Endothelial cell of umbilical vein (primary cell): Measurements from ENCODE around the gene KCNJ6. TPM values are rescaled to one million over a fixed set of nuclear protein-coding genes. Genes with fewer than 3 reads are reported as not detected.

Experiments used
- BruUV-seq: library from RNA; stranded (reverse); fragments of 400-500 nt; replicated peaks from 2 replicates; lab custom pipeline; 2021; lab: Mats Ljungman, UMichigan
- CTCF ChIA-PET: fragments of 300-600, 350-600 bp; sonication (Branson Sonifier 250); formaldehyde crosslinking; loops from one replicate; lab custom pipeline; 2021; ENCODE audit warnings: antibody characterized with exemption, inconsistent platforms; lab: Charles Lee
- POLR2A ChIA-PET: fragments of 300-600, 350-600 bp; sonication (Branson Sonifier 250); formaldehyde crosslinking; loops from one replicate; lab custom pipeline; 2021; ENCODE audit warnings: antibody characterized with exemption, inconsistent platforms; lab: Charles Lee
- DNase-seq: peaks from one replicate; pipeline ENCODE4 v3.0.0-alpha.2; 2011; ENCODE audit warnings: low read depth, low spot score
- FAIRE-seq: peaks from 2 replicates; lab custom pipeline; 2011; peaks lifted over from hg19 to GRCh38; lab: Jason Lieb, UNC
- H2AFZ ChIP-seq: 2 replicates; pipeline ENCODE4 v1.6.0; 2012; ENCODE audit warnings: low read depth, low read length, control low read depth, inconsistent platforms
- H3K27ac ChIP-seq: 2 replicates; pipeline ENCODE4 v1.5.1; 2011; ENCODE audit warnings: low read depth, mild to moderate bottlenecking, control low read depth, low read length, moderate library complexity; ENCODE audit not compliant: insufficient read depth
- H3K27me3 ChIP-seq, 2 experiments: 2 replicates each; pipeline versions ENCODE4 v1.6.0 to v1.6.1; 2011; ENCODE audit warnings: low read length in 2 of 2, mixed read lengths in 1 of 2; ENCODE audit not compliant: control insufficient read depth in 2 of 2, insufficient read depth in 2 of 2
- H3K36me3 ChIP-seq, 2 experiments: 2 replicates in 1 of 2; 3 replicates in 1 of 2; pipeline ENCODE4 v1.5.1; 2011; ENCODE audit warnings: low read length in 2 of 2, mild to moderate bottlenecking in 1 of 2, moderate library complexity in 1 of 2; ENCODE audit not compliant: control insufficient read depth in 2 of 2, insufficient read depth in 2 of 2; ENCODE audit errors: extremely low read depth in 1 of 2
- H3K4me1 ChIP-seq: 3 replicates; pipeline ENCODE4 v1.5.1; 2011; ENCODE audit warnings: mild to moderate bottlenecking, low read length; ENCODE audit not compliant: control insufficient read depth, insufficient read depth; ENCODE audit errors: extremely low read depth
- H3K4me2 ChIP-seq: 2 replicates; pipeline ENCODE4 v1.6.1; 2011; ENCODE audit warnings: low read length, control low read depth, mixed read lengths; ENCODE audit not compliant: insufficient read depth
- H3K4me3 ChIP-seq, 3 experiments: fragments of 200-600 bp in 1 of 3; sonication (generic), shearing (Covaris generic) in 1 of 3; replicated peaks in 1 of 3; 2 replicates each; pipeline ENCODE4 v1.5.1; 2011 to 2016; ENCODE audit warnings: control low read depth in 3 of 3, low read length in 3 of 3, mild to moderate bottlenecking in 2 of 3, inconsistent platforms in 1 of 3, low read depth in 1 of 3, moderate library complexity in 1 of 3; ENCODE audit not compliant: insufficient read depth in 1 of 3
- H3K79me2 ChIP-seq: 2 replicates; pipeline ENCODE4 v1.6.0; 2012; ENCODE audit warnings: low read length, inconsistent platforms; ENCODE audit not compliant: control insufficient read depth, insufficient read depth
- H3K9ac ChIP-seq: replicated peaks from 2 replicates; pipeline ENCODE3; 2011; ENCODE audit warnings: low read length, control low read depth; ENCODE audit not compliant: insufficient read depth; ENCODE audit errors: extremely low read depth
- H3K9me1 ChIP-seq: replicated peaks from 3 replicates; pipeline ENCODE4 v1.6.0; 2011; ENCODE audit warnings: mild to moderate bottlenecking, low read length; ENCODE audit not compliant: control insufficient read depth, insufficient read depth; ENCODE audit errors: extremely low read depth
- H3K9me3 ChIP-seq: replicated peaks from 2 replicates; pipeline ENCODE4 v1.5.1; 2012; ENCODE audit warnings: low read length, inconsistent platforms; ENCODE audit not compliant: control insufficient read depth, insufficient read depth
- H4K20me1 ChIP-seq: replicated peaks from 2 replicates; pipeline ENCODE3; 2011; ENCODE audit warnings: mild to moderate bottlenecking, low read length; ENCODE audit not compliant: control insufficient read depth, insufficient read depth; ENCODE audit errors: extremely low read depth
- EZH2 ChIP-seq: IDR thresholded peaks from 2 replicates; pipeline ENCODE4 v1.6.1; 2012; ENCODE audit warnings: borderline replicate concordance, low read depth, mild to moderate bottlenecking, moderate library complexity, low read length, inconsistent platforms; ENCODE audit not compliant: severe bottlenecking
- FOS ChIP-seq: IDR thresholded peaks from 2 replicates; pipeline ENCODE4 v1.6.1; 2011; ENCODE audit warnings: mild to moderate bottlenecking, low read length, moderate library complexity, borderline replicate concordance; ENCODE audit not compliant: insufficient read depth
- GATA2 ChIP-seq: IDR thresholded peaks from 2 replicates; pipeline ENCODE4 v1.7.0; 2011; ENCODE audit warnings: low read depth, mild to moderate bottlenecking, moderate library complexity, mixed read lengths, low read length; ENCODE audit not compliant: insufficient read length, insufficient read depth
- MYC ChIP-seq: IDR thresholded peaks from one replicate; pipeline ENCODE4 v1.6.1; 2011; ENCODE audit warnings: mild to moderate bottlenecking, low read depth, low read length
- POLR2A ChIP-seq: IDR thresholded peaks from 2 replicates; pipeline ENCODE4 v1.6.1; 2012; ENCODE audit warnings: low read depth, mild to moderate bottlenecking, control low read depth, low read length
- dilution Hi-C: fragments of 300-500 bp; cut with MboI; formaldehyde crosslinking; loops from one replicate; pipeline ENCODE4 v1.15.0; 2019; ENCODE audit warnings: low sequenced_read_pairs; ENCODE audit not compliant: extremely low pct_ligation_motif_present
- intact Hi-C: fragments of 100-400 bp; cut with micrococcal nuclease; formaldehyde crosslinking; loops from one replicate; pipeline ENCODE4 v1.10.0; 2022
- polyA plus RNA-seq, 4 experiments: library from polyadenylated mRNA; depleted of rRNA in 3 of 4; stranded (reverse) in 3 of 4; unstranded in 1 of 4; fragments of >200 nt; gene quantifications; 2 replicates each; pipeline versions ENCODE4 v1.2.1 to v1.2.3, GENCODE V29; 2011 to 2012; ENCODE audit warnings: missing spikeins in 1 of 4
- total RNA-seq: library from RNA; stranded (reverse); gene quantifications from 2 replicates; pipeline ENCODE4 v1.2.3, GENCODE V29; 2021
- TF ChIP-seq, protein P1 (sequence below): IDR thresholded peaks from 2 replicates; pipeline ENCODE4 v1.6.1; 2011; ENCODE audit not compliant: insufficient read depth, insufficient read length
- TF ChIP-seq, protein P2 (sequence below), 2 donors: IDR thresholded peaks; 1 replicate in 1 of 2; 2 replicates in 1 of 2; pipeline ENCODE4 v1.5.1; 2011; ENCODE audit warnings: low read length in 2 of 2, mild to moderate bottlenecking in 2 of 2, moderate library complexity in 2 of 2, control low read depth in 1 of 2, inconsistent platforms in 1 of 2, low read depth in 1 of 2; ENCODE audit not compliant: insufficient read depth in 1 of 2; ENCODE audit errors: extremely low read depth in 1 of 2

The KCNJ6 gene
- total and polyA plus RNA-seq, 2 donors (not counting 3 experiments of a cell fraction or from before 2014, with no cell fraction given) = not detected

DNA sequence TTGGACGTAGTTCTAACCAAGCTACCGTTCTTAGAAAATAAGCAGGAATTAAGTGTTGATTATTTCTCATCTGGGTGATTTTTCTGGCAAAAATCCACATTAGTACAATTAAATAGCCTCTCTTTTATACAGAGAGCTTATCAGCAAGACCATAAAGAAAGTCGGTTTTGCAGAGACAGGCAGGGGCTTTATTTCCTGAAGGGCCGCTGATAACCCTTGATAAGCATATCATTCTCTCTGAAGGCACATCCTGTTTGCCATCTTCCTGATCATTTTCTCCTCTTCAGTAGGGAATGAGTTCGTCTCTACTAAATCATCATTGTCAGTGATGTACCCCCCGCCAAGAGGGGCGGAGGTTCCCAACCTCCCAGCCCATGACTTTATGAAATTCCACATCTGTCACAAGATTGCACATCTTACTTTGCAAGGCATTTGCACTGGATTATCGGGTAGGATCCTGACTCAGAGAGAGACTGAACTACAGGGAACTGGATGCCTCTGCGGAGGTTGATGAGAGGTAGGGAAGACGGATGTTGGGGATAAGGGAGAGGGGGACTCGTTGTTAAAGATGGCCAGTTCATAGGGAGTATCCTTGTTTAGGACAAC is 115.7 kb downstream of the KCNJ6 start:
- Histone ChIP-seq H4K20me1 (no peaks in the 10 kb centered on the region), H3K27me3 (peaks cover 10 to 13% of the 10 kb centered on the region in 2 experiments), H3K9me3 (no peaks in the 10 kb centered on the region), H3K9me1 (no peaks in the 10 kb centered on the region), H3K36me3 (no peaks in the 10 kb centered on the region), H3K4me3 (no peak overlapping the region), H3K4me2 (no peak overlapping the region), H3K27ac (no peak overlapping the region), H3K9ac (no peak overlapping the region), H3K4me1 (no peaks in the 10 kb centered on the region), H3K79me2 (no peaks in the 10 kb centered on the region), H2AFZ (no peak overlapping the region)
- DNase-seq (peak; percentile 23), FAIRE-seq (no peak)
- ChIA-PET CTCF (interaction anchor here (1.0 kb wide), 1 partner anchor 14 kb away, joined by 3 read pairs; no protein-coding TSS in a partner anchor), POLR2A (no interaction called here)
- peak; percentile 49 for TF ChIP-seq GATA2
- TF ChIP-seq, protein P1, sequence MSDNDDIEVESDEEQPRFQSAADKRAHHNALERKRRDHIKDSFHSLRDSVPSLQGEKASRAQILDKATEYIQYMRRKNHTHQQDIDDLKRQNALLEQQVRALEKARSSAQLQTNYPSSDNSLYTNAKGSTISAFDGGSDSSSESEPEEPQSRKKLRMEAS = no peak
- TF ChIP-seq, protein P2, sequence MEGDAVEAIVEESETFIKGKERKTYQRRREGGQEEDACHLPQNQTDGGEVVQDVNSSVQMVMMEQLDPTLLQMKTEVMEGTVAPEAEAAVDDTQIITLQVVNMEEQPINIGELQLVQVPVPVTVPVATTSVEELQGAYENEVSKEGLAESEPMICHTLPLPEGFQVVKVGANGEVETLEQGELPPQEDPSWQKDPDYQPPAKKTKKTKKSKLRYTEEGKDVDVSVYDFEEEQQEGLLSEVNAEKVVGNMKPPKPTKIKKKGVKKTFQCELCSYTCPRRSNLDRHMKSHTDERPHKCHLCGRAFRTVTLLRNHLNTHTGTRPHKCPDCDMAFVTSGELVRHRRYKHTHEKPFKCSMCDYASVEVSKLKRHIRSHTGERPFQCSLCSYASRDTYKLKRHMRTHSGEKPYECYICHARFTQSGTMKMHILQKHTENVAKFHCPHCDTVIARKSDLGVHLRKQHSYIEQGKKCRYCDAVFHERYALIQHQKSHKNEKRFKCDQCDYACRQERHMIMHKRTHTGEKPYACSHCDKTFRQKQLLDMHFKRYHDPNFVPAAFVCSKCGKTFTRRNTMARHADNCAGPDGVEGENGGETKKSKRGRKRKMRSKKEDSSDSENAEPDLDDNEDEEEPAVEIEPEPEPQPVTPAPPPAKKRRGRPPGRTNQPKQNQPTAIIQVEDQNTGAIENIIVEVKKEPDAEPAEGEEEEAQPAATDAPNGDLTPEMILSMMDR (IDR thresholded peaks at IDR 0.05; ENCODE audit: extremely low read depth in 1 of 2, insufficient read depth in 1 of 2, low read depth in 1 of 2, low read length in 2 of 2) = no peak
- no peak for TF ChIP-seq FOS
- no peak for TF ChIP-seq POLR2A
- no peak for TF ChIP-seq MYC
- no peak for TF ChIP-seq EZH2
- dilution Hi-C loops = no loop called here
- BruUV-seq = no TSS peak
- intact Hi-C loops = no loop called here
